22Rv1 (cell line): ENCODE results near the gene USP14.
"Not testable (repeated sequence)": the region's sequence is repeated elsewhere in the genome, so short reads cannot be mapped to it uniquely, and the experiment has no call there.

Experiments
- CTCF ChIP-seq: fragments of 450-650 bp; IDR thresholded peaks from 2 replicates; pipeline ENCODE4 v1.5.1; 2017; ENCODE audit warnings: mild to moderate bottlenecking
- ZFX ChIP-seq: fragments of 450-650 bp; IDR thresholded peaks from 2 replicates; pipeline ENCODE4 v1.6.1; 2017; ENCODE audit warnings: antibody characterized with exemption, borderline replicate concordance

- not testable (repeated sequence) for TF ChIP-seq CTCF, ZFX
Observed at GRCh38 chr18:109922-110261, 48.5 kb upstream of the USP14 start.
